NT2/D1 (cell line): ENCODE measurements around the gene CTNNA3.

Source experiments
- DNase-seq: peaks from one replicate; pipeline ENCODE4 v3.0.0-alpha.2; 2011; ENCODE audit warnings: low read depth, low spot score
- H3K27me3 ChIP-seq: 2 replicates; pipeline ENCODE4 v1.6.0; 2011; ENCODE audit warnings: mild to moderate bottlenecking; ENCODE audit not compliant: insufficient read length, insufficient read depth
- H3K36me3 ChIP-seq: 2 replicates; pipeline ENCODE4 v1.6.1; 2011; ENCODE audit warnings: mild to moderate bottlenecking, low read length, mixed read lengths; ENCODE audit not compliant: insufficient read depth, insufficient read length
- H3K4me1 ChIP-seq: 2 replicates; pipeline ENCODE4 v1.5.1; 2011; ENCODE audit not compliant: insufficient read depth, insufficient read length
- H3K4me3 ChIP-seq: 2 replicates; pipeline ENCODE4 v1.5.1; 2011; ENCODE audit warnings: low read depth; ENCODE audit not compliant: insufficient read length
- H3K9ac ChIP-seq: 2 replicates; pipeline ENCODE4 v1.6.0; 2011; ENCODE audit warnings: low read depth; ENCODE audit not compliant: insufficient read length
- H3K9me3 ChIP-seq: 2 replicates; pipeline ENCODE4 v1.5.1; 2011; ENCODE audit warnings: mild to moderate bottlenecking, low read length; ENCODE audit not compliant: insufficient read depth
- SUZ12 ChIP-seq: IDR thresholded peaks from 2 replicates; pipeline ENCODE4 v1.6.1; 2011; ENCODE audit not compliant: insufficient read length, insufficient read depth; ENCODE audit errors: extremely low read depth
- YY1 ChIP-seq: IDR thresholded peaks from 2 replicates; pipeline ENCODE4 v1.6.1; 2011; ENCODE audit not compliant: insufficient read length, insufficient read depth
- ZNF274 ChIP-seq: IDR thresholded peaks from 2 replicates; pipeline ENCODE4 v1.6.1; 2011; ENCODE audit warnings: mild to moderate bottlenecking, low read depth, low read length

Gene CTNNA3

GRCh38 chr10:66318761-66319160, 1377.2 kb downstream of the CTNNA3 start:
- Histone ChIP-seq H3K4me1 (no peaks in the 10 kb centered on the region), H3K36me3 (no peaks in the 10 kb centered on the region), H3K4me3 (no peak overlapping the region), H3K9ac (no peak overlapping the region), H3K9me3 (no peaks in the 10 kb centered on the region), H3K27me3 (no peaks in the 10 kb centered on the region)
- DNase-seq: no peak
- TF ChIP-seq YY1: no peak
- TF ChIP-seq ZNF274: no peak
- no peak for TF ChIP-seq SUZ12

- Histone ChIP-seq H3K27me3 (no peaks in the 10 kb centered on the region), H3K9ac (no peak overlapping the region), H3K36me3 (no peaks in the 10 kb centered on the region), H3K4me1 (no peaks in the 10 kb centered on the region), H3K4me3 (no peak overlapping the region), H3K9me3 (no peaks in the 10 kb centered on the region)
- no peak for TF ChIP-seq SUZ12
- no peak for TF ChIP-seq ZNF274
- TF ChIP-seq YY1: no peak
- no peak for DNase-seq
Measured at GRCh38 chr10:66307826-66308225, 1388.2 kb downstream of the CTNNA3 start.

- Histone ChIP-seq H3K27me3 (no peaks in the 10 kb centered on the region), H3K4me1 (no peaks in the 10 kb centered on the region), H3K9ac (no peak overlapping the region), H3K9me3 (no peaks in the 10 kb centered on the region), H3K36me3 (no peaks in the 10 kb centered on the region), H3K4me3 (no peak overlapping the region)
- no peak for DNase-seq
- no peak for TF ChIP-seq ZNF274
- TF ChIP-seq YY1: no peak
- TF ChIP-seq SUZ12: no peak
Measured at GRCh38 chr10:66301078-66301477, 1394.9 kb downstream of the CTNNA3 start.

- Histone ChIP-seq H3K4me1 (no peaks in the 10 kb centered on the region), H3K9ac (no peak overlapping the region), H3K4me3 (no peak overlapping the region), H3K27me3 (no peaks in the 10 kb centered on the region), H3K9me3 (no peaks in the 10 kb centered on the region), H3K36me3 (no peaks in the 10 kb centered on the region)
- no peak for TF ChIP-seq ZNF274
- no peak for TF ChIP-seq YY1
- TF ChIP-seq SUZ12: no peak
- no peak for DNase-seq
Measured at GRCh38 chr10:66295602-66296001, 1400.4 kb downstream of the CTNNA3 start.

GRCh38 chr10:66294538-66294937, 1401.5 kb downstream of the CTNNA3 start:
- Histone ChIP-seq H3K4me3 (no peak overlapping the region), H3K36me3 (no peaks in the 10 kb centered on the region), H3K9ac (no peak overlapping the region), H3K9me3 (no peaks in the 10 kb centered on the region), H3K27me3 (no peaks in the 10 kb centered on the region), H3K4me1 (no peaks in the 10 kb centered on the region)
- DNase-seq: no peak
- TF ChIP-seq ZNF274 (no peak), SUZ12 (no peak), YY1 (no peak)

- Histone ChIP-seq H3K9me3 (no peaks in the 10 kb centered on the region), H3K4me3 (no peak overlapping the region), H3K4me1 (no peaks in the 10 kb centered on the region), H3K9ac (no peak overlapping the region), H3K36me3 (no peaks in the 10 kb centered on the region), H3K27me3 (no peaks in the 10 kb centered on the region)
- DNase-seq: no peak
- TF ChIP-seq YY1 (no peak), SUZ12 (no peak), ZNF274 (no peak)
Measured at GRCh38 chr10:66292922-66293321, 1403.1 kb downstream of the CTNNA3 start.

- TF ChIP-seq SUZ12 (no peak), YY1 (no peak)
- H3K4me3 ChIP-seq: no peak overlapping the region
- no peak overlapping the region for H3K9ac ChIP-seq
- no peaks in the 10 kb centered on the region for H3K36me3 ChIP-seq
- no peak for DNase-seq
- no peaks in the 10 kb centered on the region for H3K27me3 ChIP-seq
- no peaks in the 10 kb centered on the region for H3K4me1 ChIP-seq
- no peaks in the 10 kb centered on the region for H3K9me3 ChIP-seq
Measured at GRCh38 chr10:66292456-66292855, 1403.5 kb downstream of the CTNNA3 start.

GRCh38 chr10:66291133-66291532, 1404.9 kb downstream of the CTNNA3 start:
- H3K4me1 ChIP-seq: no peaks in the 10 kb centered on the region
- no peak for DNase-seq
- no peaks in the 10 kb centered on the region for H3K27me3 ChIP-seq
- H3K4me3 ChIP-seq: no peak overlapping the region
- no peaks in the 10 kb centered on the region for H3K9me3 ChIP-seq
- no peak overlapping the region for H3K9ac ChIP-seq
- H3K36me3 ChIP-seq: no peaks in the 10 kb centered on the region
- no peak for TF ChIP-seq YY1
